Measurements from ENCODE around the gene ABR.

GRCh38 chr17:1004769-1005295 is 174.9 kb downstream of the ABR start:
- TF ChIP-seq, protein P1, sequence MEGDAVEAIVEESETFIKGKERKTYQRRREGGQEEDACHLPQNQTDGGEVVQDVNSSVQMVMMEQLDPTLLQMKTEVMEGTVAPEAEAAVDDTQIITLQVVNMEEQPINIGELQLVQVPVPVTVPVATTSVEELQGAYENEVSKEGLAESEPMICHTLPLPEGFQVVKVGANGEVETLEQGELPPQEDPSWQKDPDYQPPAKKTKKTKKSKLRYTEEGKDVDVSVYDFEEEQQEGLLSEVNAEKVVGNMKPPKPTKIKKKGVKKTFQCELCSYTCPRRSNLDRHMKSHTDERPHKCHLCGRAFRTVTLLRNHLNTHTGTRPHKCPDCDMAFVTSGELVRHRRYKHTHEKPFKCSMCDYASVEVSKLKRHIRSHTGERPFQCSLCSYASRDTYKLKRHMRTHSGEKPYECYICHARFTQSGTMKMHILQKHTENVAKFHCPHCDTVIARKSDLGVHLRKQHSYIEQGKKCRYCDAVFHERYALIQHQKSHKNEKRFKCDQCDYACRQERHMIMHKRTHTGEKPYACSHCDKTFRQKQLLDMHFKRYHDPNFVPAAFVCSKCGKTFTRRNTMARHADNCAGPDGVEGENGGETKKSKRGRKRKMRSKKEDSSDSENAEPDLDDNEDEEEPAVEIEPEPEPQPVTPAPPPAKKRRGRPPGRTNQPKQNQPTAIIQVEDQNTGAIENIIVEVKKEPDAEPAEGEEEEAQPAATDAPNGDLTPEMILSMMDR (IDR thresholded peaks at IDR 0.05; ENCODE audit: insufficient read depth, low read length), result no peak
- no peak for TF ChIP-seq POLR2AphosphoS5 (IDR thresholded peaks at IDR 0.05; ENCODE audit: low read depth)

Measured in HL-60 (cell line).